T-helper 2 cell (primary cell): ENCODE results near the gene OSBPL1A.
"Not testable (repeated sequence)": the region's sequence is repeated elsewhere in the genome, so short reads cannot be mapped to it uniquely, and the experiment has no call there.

Source experiments
- DNase-seq, 5 experiments: peaks; one replicate each; pipeline versions ENCODE4 v3.0.0 to v3.0.0-alpha.2; 2012 to 2022

Gene OSBPL1A

DNA sequence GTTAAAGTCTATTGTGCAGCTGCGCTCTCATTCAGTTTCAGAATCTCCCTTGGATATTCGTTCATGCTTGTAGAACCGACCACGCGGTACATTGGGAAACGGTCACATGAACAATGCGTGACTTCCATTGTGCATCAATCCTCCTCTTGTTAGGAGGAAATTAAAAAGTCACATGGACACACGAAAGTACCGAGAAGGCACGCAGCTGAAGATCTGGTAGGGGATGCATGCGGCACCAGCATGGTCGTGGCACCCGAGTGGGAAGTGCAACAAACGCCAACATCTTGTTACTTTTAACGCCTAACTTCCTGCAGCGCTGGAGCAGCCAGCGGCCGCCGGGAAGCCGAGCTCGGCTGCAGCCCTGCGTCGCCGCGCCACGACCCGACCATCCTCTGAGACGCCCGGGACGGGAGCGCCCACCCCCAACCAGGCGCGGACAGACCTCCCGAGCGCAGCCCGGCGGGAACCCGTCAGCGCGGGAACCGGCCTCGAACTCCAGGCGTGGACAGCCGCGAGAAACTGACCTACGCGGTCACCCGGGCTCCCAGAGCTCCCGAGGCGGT is 412 bp downstream of the OSBPL1A start:
- DNase-seq, result peak in 2 of 5 experiments; percentile 1 to 56

DNA sequence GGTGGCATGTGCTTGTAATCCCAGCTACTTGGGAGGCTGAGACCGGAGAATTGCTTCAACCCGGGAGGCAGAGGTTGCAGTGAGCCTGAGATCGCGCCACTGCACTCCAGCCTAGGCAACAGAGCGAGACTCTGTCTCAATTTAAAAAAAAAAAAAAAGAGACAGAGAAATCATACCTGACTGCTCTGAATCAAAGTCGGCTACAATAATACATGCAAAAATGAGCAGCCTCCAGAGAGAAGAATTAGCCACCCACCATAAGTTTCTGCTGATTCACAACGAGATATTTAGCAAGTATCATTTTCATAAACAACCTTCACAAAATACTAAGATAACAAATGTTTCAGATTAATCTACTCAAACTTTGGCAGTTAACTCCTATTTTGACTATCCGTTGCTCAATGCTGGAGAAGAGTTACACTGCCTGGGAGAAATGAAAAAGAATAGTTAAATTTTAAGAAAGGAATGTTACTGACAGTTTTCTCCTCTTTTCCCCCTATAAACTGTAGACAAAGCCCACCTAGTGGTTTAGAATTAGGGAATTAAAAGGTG is 1.5 kb downstream of the OSBPL1A start:
- DNase-seq, result peak in 1 of 5 experiments; percentile 48

DNA sequence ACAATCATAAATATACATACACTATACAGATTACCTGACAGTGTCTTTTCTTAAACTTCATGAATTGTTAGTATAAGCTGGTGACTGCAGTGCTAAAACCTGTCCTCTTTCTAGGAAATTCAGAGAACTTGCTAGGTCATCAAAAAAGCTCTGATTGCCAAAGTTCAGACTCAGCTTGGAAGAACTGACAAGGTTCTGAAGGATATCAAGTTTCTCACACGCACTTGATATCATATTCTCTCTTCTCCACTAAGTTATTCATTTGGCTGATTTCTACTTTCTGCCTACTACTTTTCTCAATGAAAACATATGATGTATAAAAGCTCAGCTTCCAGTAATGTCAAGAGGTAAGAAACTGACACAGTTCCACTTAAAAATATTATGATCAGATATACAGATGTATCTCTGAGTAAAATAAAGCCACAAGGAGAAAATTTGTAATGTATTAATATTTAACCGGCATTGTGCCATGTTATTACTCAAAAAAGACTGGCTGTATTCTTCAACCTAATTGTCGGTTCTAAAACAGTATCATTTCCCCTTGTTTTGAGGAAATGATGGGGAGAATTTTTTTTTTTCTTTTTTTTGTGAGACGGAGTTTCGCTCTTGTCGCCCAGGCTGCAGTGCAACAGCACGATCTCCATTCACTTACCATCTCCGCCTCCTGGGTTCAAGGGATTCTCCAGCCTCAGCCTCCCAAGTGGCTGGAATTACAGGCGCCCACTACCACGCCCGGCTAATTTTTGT is 2.4 kb downstream of the OSBPL1A start:
- DNase-seq, result no peak

DNA sequence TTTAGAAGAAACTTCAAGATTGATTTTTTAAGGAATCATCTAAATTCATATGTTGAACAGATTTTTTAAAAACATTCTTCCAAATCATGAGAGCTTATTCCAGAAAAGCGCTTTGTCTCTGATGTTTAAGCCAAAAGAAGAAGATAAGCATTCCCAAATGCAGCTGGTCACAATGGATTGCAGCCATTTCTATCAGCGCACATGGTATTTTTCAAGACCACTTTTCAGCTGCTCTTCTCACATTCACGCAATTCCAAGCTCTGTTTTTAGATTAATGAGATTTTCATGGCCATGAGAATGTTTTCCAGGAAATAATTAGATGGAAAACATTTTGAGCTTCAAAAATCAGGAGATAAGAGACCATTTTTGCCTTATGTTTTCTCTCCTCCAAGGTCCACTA is 8.7 kb downstream of the OSBPL1A start:
- no peak for DNase-seq

DNA sequence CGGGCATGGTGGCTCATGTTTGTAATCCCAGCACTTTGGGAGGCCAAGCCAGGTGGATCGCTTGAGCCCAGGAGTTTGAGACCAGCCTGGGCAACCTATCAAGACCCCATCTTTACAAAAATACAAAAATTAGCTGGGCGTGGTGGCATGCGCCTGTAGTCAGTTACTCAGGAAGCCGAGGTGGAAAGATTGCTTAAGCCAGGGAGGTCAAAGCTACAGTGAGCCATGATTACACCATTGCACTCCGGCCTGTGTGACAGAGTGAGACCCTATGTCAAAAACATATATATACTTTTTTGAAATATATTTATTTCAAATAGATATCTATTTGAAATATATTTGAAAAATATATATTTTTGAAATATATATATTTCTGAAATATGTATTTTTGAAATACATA is 10.9 kb downstream of the OSBPL1A start:
- DNase-seq, result no peak

DNA sequence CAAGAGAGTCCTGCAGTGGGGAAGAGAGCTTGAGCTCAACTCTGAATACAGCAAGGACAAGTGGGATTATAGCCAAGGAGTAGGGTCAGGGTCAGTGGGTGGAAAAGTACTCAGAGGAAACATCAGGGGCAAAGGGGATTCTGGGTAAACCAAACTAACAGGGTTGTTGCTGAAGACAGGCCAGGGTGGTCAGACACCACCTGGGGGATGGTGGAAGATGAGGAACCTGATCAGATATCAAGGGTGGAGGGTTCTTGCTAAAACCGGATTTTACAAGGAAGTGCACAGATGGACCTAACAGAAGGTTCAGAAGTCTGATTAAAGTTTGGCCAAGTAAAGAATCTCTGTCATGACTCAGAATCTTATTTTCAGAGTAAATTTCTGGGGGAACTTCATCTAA is 16.5 kb downstream of the OSBPL1A start:
- DNase-seq, result no peak

DNA sequence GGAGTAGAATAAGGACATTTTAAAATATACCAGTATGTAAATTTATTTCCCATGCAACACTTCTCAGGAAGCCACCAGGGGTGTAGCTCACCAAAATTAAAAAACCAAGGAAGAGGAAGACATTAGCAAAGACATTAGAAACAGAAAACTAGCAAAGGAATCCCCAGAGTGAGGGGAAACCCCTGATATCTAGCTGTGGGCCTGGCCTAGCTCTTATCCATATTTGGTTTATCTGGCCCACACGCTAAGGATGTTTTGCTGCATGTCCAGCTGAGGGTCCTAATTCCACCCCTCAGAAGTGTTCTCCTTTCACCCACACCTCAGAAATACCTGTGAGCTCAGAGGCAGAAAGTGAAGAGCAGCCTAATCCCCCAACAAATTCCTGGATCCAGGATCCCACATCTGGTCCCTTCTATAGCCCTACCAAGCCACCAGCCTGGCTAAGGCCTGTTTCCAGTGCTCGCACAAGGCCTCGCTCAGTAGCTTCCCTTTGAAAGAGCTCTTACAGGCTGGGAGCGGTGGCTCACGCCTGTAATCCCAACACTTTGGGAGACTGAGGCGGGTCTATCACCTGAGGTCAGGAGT is 17.4 kb downstream of the OSBPL1A start:
- no peak for DNase-seq

DNA sequence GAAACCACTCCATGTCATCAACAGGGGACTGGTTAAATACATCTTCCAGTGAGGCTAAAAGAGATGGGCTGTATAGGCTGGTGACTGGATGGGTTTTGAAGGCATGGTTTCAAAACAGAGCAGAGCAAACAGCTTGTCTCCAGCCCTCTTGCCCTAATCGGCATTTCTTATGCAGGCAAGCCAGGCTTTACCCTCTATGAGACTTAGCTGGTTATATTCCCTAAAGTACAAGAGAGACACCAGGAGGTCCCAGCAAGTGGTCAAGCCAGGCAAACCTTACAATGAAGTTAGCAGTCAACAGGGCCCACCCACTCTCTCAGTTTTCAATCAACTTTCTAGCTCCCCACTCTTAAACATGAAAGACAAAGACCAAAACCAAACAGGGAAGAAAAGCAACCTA is 19.0 kb downstream of the OSBPL1A start:
- DNase-seq, result no peak

DNA sequence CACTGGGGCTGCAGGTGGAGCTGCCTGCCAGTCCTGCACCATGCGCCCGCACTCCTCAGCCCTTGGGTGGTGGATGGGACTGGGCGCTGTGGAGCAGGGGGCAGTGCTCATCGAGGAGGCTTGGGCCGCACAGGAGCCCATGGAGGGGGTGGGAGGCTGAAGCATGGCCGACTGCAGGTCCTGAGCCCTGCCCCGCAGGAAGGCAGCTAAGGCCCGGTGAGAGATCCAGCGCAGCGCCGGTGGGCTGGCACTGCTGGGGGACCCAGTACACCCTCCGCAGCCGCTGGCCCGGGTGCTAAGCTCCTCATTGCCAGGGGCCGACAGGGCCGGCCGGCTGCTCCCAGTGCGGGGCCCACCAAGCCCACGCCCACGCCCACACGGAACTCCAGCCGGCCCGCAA is 21.1 kb downstream of the OSBPL1A start:
- not testable (repeated sequence) for DNase-seq

DNA sequence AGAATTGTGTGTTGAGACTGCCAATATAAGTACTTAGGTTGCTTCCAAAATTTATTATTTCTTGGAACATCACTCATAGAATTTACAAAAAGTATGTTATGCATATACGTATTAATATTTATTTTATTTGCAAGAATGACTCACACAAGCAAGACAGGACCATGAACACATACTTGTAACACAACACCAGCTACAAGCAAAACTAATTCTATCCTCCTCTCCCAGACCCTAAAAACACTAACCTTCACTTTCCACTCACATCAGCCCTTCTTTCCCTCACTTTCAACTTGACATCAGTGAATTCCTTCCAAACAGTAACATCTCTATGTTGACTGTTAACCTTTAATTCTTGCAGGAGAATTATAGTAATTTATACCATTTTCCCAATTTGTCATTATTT is 24.3 kb downstream of the OSBPL1A start:
- DNase-seq, result no peak

DNA sequence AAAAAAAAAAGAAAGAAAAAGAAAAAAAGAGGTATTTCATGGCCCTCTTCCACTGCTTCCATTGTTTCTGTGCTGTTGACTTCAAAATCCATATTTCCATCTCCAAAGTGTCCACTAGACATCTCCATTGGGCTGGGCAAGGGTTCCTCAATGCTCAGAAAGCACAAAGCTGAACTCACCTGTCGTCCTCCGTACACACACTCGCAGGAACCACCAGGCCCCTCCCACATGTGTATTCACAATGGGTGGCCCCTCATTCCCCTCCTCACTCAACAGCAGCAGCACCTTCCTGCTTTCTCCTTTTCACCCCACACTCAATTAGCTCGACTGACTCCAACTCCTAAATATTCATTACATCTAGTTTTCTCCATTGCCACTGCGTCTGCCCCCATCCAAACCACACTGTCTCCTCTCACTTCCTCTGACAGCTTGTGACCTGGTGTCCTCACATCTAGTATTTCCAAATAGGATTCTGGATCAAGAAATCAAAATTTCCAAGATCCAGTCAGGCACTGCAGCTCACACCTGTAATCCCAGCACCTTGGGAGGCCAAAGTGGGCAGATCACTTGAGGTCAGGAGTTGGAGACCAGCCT is 25.2 kb downstream of the OSBPL1A start:
- DNase-seq, result no peak

DNA sequence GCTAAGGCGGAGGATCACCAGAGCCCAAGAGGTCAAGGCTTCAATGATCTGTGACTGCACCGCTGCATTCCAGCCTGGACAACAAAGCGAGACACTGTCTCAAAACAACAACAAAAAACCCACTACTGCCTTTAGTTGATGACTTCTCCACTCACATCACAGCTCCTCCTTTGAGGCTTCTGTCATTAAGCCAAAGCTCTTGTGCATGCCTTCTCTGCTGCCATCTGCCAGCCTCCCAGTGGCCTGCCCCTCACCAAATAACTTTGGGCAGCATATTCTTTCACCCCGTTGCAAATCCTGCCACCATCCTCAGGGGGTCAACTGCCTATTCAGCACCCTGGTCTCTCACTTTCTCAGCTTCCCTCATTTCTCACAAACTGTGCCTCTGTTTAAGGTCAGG is 27.5 kb downstream of the OSBPL1A start:
- peak in 1 of 5 experiments; percentile 9 for DNase-seq

DNA sequence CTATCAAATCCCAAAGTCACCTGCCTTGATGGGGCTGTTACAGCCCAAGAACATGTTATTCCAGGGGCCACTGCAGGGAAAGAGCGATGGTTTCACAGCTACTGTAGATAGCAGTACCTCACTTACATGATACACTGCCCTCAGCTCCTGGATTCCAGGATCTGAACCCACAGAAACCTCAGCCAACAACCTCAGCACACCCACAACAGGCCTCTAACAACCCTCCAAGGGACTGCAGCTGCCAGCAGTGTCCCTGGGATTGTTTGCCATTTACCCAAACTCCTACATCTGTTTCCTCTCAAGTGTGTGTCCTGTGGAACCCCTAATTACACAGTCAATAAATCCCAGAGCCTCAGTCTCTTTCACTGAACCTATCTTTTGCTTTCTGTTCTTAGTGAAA is 28.2 kb downstream of the OSBPL1A start:
- DNase-seq, result peak in 2 of 5 experiments; percentile 5 to 45

DNA sequence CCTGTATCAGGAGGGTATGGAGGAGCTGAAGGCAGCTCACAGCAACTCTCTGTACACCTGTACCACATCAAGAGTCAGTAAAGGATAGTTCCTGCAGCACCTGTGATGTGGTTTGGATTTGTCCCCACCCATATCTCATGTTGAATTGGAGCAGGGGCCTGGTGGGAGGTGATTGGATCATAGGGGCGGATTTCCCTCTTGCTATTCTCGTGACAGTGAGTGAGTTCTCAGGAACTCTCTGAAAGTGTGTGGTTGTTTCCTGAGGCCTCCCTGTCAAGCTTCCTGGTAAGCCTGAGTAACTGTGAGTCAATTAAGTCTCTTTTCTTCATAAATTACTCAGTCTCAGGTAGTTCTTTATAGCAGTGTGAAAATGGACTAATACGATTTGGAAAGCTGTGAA is 28.9 kb downstream of the OSBPL1A start:
- peak in 2 of 5 experiments; percentile 51 to 75 for DNase-seq

DNA sequence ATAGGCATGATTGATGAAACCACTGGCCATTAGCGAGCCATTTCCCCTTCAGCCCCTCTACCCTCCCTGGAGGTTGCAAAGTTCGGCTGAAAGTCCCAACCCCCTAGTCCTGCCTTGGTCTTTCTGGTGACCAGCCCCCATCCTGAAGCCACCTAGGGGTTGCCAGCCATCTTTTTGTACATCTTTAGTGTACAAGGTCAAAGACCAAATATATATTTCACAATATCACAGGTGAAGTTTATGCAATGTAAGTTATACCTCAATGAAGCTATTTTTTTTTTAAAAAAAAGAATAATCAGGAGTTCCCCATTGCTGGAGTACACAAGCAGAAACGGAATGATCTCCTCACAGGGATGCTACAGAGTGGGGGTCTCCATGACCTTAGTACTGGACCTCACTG is 31.3 kb downstream of the OSBPL1A start:
- DNase-seq, result no peak

DNA sequence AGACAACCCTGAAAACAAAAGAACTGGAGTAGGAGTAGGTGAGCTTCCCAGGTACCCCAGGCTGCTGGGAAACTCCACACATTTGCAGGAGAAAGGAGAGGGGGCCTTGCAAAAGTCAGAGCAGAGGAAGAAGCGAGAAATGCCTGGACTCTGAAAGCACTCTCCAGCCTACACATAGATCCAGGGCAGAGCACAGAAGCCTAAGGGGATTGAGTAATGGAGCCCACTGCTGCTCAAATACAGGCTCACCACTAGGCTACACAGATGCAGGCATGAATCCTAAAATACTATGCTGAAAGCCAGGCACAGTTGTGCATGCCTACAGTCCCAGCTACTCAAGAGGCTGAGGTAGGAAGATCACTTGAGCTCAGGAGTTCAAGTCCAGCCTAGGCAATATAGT is 33.4 kb downstream of the OSBPL1A start:
- no peak for DNase-seq

DNA sequence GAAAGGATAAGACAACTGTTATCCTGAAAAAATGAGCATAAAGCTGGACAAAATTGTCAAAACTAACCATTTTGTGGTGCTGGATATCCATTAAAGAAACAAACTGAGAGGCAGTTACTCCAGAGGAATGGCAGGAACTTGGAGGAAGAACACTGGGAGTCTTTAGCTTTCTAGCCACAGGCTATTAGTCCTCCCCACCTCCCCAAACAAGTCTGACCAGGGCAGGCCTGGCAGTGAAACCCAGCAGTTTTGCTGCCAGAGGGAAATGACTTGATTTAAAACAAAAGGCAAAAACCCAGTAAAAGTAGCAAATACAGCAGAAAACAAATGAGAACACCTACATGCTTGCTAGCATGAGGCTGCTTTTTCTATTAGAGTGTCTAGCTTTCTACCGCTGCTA is 34.9 kb downstream of the OSBPL1A start:
- DNase-seq, result no peak

DNA sequence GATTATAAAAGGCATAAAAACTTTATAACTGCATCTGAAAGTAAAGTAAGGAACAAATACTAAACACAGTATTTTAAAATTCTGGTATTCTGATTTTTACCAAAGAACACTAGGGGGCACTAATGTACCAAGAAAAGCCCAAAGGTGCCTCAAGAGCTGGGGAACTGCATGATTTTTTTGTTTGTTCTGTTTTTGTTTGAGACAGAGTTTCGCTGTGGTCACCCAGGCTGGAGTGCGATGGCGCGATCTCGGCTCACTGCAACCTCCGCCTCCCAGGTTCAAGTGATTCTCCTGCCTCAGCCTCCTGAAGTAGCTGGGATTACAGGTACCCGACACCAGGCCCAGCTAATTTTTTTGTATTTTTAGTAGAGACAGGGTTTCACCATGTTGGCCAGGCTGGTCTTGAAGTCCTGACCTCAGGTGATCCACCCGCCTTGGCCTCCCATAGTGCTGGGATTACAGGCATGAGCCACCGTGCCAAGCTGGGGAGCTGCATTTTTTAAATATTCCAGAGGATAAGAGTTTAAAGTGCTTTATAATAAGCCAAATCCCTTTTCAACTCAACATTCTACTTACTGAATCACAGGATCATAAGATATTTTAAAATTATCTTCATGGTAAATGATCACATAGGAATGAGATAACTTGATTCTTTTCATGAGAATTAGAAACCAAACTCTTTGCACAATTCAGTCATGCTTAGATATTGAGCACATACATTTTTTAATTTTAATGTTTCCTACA is 37.7 kb downstream of the OSBPL1A start:
- peak in 1 of 5 experiments; percentile 82 for DNase-seq

DNA sequence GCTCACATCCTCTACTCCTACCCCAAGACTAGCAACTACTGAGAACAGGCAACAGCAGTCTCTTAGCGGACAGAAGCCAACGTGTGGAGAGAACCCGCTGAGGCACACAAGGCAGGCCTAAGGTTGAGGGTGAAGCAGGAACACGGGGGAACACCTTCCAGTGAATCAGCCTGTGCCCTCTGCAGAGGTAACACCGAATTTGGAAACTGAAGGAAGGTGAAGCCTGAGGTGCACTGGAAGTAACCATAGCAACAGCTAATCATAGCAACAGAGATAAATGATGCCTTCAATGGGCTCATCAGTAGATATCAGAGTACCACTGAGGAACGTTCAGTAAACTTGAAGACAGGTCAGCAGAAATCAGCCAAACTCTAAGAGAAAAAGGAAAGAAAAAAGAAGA is 43.3 kb downstream of the OSBPL1A start:
- DNase-seq, result no peak

DNA sequence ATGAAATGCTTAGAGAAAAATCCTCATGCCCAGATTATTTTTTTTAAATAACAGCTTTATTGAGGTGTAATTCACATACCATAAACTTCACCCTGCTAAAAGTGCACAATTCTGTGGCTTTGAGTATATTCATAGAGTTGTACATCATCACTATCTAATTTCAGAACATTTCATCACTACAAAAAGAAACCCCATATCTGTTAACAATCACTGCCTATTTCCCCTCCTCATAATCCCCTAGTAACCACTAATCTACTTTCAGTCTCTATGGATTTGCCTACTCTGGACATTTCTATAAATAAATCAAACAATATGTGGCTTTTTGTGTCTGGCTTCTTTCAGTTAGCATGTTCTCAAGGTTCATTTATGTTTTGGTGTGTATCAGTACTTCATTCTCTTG is 51.4 kb downstream of the OSBPL1A start:
- peak in 1 of 5 experiments; percentile 7 for DNase-seq

DNA sequence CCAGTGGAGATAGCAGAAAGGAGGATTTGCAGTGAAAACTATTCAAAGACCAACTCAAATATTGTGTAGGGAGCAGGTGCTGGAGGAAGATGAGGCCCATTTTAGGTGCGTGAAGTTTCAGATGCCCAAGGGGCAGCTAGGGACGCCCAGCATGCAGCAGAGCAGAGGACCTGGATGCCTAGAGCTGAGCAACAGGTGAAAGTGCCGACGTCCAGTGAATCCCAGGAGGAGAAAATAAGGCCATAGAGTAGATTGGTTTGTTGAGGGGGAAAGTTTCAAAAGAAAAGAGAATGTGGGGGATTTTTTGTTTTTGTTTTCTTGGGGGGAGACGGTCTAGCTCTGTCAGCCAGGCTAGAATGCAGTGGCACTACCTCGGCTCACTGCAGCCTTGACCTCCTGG is 53.1 kb downstream of the OSBPL1A start:
- no peak for DNase-seq

DNA sequence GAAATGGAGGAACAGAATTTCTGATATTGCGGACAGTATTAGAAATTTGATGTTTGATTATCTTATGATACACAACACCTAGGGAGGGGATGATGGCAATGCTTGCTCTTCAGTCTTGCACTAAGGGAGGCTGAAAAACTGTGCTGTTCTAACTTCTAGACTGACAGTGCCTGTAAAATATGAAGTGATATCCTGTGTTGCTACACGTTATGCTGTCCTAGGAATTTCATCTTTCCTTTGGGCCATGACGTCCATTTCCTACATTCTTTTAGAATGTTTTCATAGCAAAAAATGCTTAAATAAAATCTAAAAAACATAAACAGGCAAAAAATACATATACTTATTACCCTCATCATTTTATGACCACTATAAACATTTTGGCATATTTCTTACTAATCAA is 55.3 kb downstream of the OSBPL1A start:
- DNase-seq, result no peak

DNA sequence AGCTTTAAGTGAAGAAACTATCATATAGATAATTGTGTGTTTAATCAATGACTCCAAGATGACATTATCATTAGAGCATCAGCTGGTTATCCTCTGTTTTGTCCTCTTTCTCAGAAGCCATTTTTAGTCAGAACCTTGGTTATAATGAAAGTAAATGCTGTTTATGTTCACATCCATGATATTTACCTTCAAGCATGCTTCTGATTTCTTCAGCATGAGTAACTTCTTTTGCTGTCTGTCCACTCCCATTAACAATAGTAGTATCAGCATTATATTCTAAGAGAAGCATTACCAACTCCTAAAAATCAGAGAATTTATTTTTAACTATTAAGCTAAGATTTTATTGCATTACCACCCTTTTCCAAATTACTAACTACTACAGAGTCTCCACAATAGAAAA is 56.3 kb downstream of the OSBPL1A start:
- no peak for DNase-seq
